Erythroblast (primary cell): ENCODE measurements around the gene COP1.

ENCODE experiments used
- GATA1 ChIP-seq: IDR thresholded peaks from 2 replicates; pipeline ENCODE4 v1.6.1; 2011; ENCODE audit warnings: low read depth, mild to moderate bottlenecking, control low read depth, low read length, moderate library complexity
- POLR2A ChIP-seq: IDR thresholded peaks from 2 replicates; pipeline ENCODE4 v1.6.1; 2011; ENCODE audit warnings: mild to moderate bottlenecking, low read length

DNA sequence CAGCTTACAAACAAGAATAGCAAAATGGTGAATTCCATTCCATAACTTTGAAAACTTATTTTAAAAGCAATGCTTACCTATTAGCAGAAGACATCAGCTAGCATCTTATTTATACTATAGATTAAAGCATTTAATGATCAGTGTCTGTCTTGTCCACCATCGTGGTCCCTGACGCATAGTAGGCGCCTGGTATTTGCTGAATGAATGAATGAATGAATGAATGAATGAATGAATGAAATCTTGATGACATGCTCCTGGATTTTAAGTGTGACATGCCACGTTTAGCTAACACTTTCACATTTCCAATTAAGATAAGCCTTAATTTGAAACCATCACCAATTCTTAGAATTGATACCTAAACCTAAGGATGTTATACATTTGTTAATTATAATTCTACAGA, 39.9 kb downstream of the COP1 start:
- TF ChIP-seq POLR2A (no peak), GATA1 (no peak)
